GM12878 (cell line): Measurements from ENCODE around the gene FCRL6.

Source experiments
- ASH2L ChIP-seq: fragments of 300-600, 200-600 bp; sonication (generic); IDR thresholded peaks from 2 replicates; pipeline ENCODE4 v1.6.1; 2017; ENCODE audit warnings: low read depth, mild to moderate bottlenecking, borderline replicate concordance
- BACH1 ChIP-seq: fragments of 450-650 bp; IDR thresholded peaks from 2 replicates; pipeline ENCODE4 v1.6.1; 2017; ENCODE audit warnings: mild to moderate bottlenecking, borderline replicate concordance
- EED ChIP-seq: sonication (generic); IDR thresholded peaks from 2 replicates; pipeline ENCODE4 v1.6.1; 2016; ENCODE audit warnings: antibody characterized with exemption, low read depth
- JUND ChIP-seq: IDR thresholded peaks from 2 replicates; pipeline ENCODE4 v1.6.1; 2012; ENCODE audit warnings: low read depth, mild to moderate bottlenecking, low read length, improper control_type of control experiment, moderate library complexity
- MLLT1 ChIP-seq: fragments of 450-650 bp; IDR thresholded peaks from 2 replicates; pipeline ENCODE4 v1.6.1; 2016; ENCODE audit warnings: mild to moderate bottlenecking
- PML ChIP-seq: IDR thresholded peaks from 2 replicates; pipeline ENCODE4 v1.6.1; 2012; ENCODE audit warnings: low read length, inconsistent platforms
- POLR2A ChIP-seq: IDR thresholded peaks from 2 replicates; pipeline ENCODE4 v1.6.1; 2011; ENCODE audit warnings: low read depth, mild to moderate bottlenecking, low read length
- POLR2AphosphoS5 ChIP-seq: IDR thresholded peaks from 2 replicates; pipeline ENCODE4 v1.6.1; 2011; ENCODE audit warnings: mild to moderate bottlenecking, low read length, inconsistent platforms
- RFX5 ChIP-seq: IDR thresholded peaks from 2 replicates; pipeline ENCODE4 v1.6.1; 2011; ENCODE audit warnings: low read depth, low read length, improper control_type of control experiment
- TARDBP ChIP-seq: IDR thresholded peaks from 2 replicates; pipeline ENCODE4 v1.6.1; 2016; ENCODE audit warnings: borderline replicate concordance
- YBX1 ChIP-seq: fragments of 450-650 bp; IDR thresholded peaks from 2 replicates; pipeline ENCODE4 v1.6.1; 2016; ENCODE audit warnings: antibody characterized with exemption
- ZNF217 ChIP-seq: fragments of 450-650 bp; IDR thresholded peaks from 2 replicates; pipeline ENCODE4 v1.6.1; 2017; ENCODE audit warnings: antibody characterized with exemption, mild to moderate bottlenecking
- TF ChIP-seq, protein P1 (sequence below), 3 experiments: IDR thresholded peaks in 2 of 3; conservative IDR thresholded peaks in 1 of 3; 2 replicates each; pipeline ENCODE4 v1.5.1; 2011; ENCODE audit warnings: low read depth in 3 of 3, low read length in 3 of 3, mild to moderate bottlenecking in 3 of 3, control low read depth in 2 of 3, moderate library complexity in 2 of 3, inconsistent platforms in 1 of 3, mixed read lengths in 1 of 3; ENCODE audit not compliant: control insufficient read depth in 2 of 3, insufficient read depth in 1 of 3; ENCODE audit errors: extremely low read depth in 1 of 3

DNA sequence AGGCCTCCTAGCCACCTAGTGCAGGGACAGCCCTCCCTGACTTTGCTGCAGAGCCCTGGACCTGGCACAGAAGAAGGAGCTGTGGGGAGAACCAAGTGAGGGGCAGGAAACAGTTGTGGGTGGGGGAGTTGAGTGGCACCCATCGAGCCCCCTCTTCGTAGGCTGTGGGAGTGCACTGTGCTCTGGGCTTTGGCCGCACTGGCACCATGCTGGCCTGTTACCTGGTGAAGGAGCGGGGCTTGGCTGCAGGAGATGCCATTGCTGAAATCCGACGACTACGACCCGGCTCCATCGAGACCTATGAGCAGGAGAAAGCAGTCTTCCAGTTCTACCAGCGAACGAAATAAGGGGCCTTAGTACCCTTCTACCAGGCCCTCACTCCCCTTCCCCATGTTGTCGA, 20.2 kb upstream of the FCRL6 start:
- no peak for TF ChIP-seq PML
- no peak for TF ChIP-seq POLR2A
- TF ChIP-seq, protein P1, sequence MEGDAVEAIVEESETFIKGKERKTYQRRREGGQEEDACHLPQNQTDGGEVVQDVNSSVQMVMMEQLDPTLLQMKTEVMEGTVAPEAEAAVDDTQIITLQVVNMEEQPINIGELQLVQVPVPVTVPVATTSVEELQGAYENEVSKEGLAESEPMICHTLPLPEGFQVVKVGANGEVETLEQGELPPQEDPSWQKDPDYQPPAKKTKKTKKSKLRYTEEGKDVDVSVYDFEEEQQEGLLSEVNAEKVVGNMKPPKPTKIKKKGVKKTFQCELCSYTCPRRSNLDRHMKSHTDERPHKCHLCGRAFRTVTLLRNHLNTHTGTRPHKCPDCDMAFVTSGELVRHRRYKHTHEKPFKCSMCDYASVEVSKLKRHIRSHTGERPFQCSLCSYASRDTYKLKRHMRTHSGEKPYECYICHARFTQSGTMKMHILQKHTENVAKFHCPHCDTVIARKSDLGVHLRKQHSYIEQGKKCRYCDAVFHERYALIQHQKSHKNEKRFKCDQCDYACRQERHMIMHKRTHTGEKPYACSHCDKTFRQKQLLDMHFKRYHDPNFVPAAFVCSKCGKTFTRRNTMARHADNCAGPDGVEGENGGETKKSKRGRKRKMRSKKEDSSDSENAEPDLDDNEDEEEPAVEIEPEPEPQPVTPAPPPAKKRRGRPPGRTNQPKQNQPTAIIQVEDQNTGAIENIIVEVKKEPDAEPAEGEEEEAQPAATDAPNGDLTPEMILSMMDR (IDR thresholded peaks at IDR 0.05 in 2 of 3, conservative IDR thresholded peaks at IDR 0.05 in 1 of 3; ENCODE audit: control insufficient read depth in 2 of 3, extremely low read depth in 1 of 3, insufficient read depth in 1 of 3, low read depth in 3 of 3, low read length in 3 of 3): no peak
- TF ChIP-seq MLLT1: no peak
- TF ChIP-seq BACH1: no peak
- TF ChIP-seq ZNF217: no peak
- TF ChIP-seq EED: no peak
- TF ChIP-seq TARDBP: no peak
- TF ChIP-seq ASH2L: no peak
- TF ChIP-seq YBX1: no peak
- TF ChIP-seq RFX5: no peak
- no peak for TF ChIP-seq JUND
- TF ChIP-seq POLR2AphosphoS5: no peak
